Activated CD8-positive, alpha-beta memory T cell treated with anti-CD3 and anti-CD28 coated beads for 48 hours (primary cell): ENCODE data around the gene COA8.

Experiments used
- DNase-seq, 3 experiments: peaks; one replicate each; pipeline ENCODE4 v3.0.0-alpha.2; 2020; ENCODE audit warnings: low read depth in 2 of 3, low spot score in 2 of 3

Gene COA8

GRCh38 chr14:103619057-103619456, 56.3 kb downstream of the COA8 start:
- no peak for DNase-seq

- no peak for DNase-seq
These were observed 59.1 kb downstream of the COA8 start for GRCh38 chr14:103621860-103622259.

- no peak for DNase-seq
These were observed 60.5 kb downstream of the COA8 start for GRCh38 chr14:103623308-103623707.

- no peak for DNase-seq
These were observed 61.2 kb downstream of the COA8 start for GRCh38 chr14:103623883-103624482.

- DNase-seq, result peak in 1 of 3 experiments; percentile 7
These were observed 62.1 kb downstream of the COA8 start for GRCh38 chr14:103624860-103625259.

GRCh38 chr14:103625356-103626095, 62.8 kb downstream of the COA8 start:
- no peak for DNase-seq

GRCh38 chr14:103626146-103626850, 63.5 kb downstream of the COA8 start:
- no peak for DNase-seq

GRCh38 chr14:103627073-103628025, 64.6 kb downstream of the COA8 start:
- no peak for DNase-seq

- DNase-seq, result no peak
These were observed 65.5 kb downstream of the COA8 start for GRCh38 chr14:103628221-103628683.

- peak; percentile 74 to 83 (median 74) for DNase-seq
These were observed 66.1 kb downstream of the COA8 start, which contains the start of gene KLC1 for GRCh38 chr14:103628684-103629502. KLC1 (plus strand) TSS chr14:103629211; CDS start chr14:103654565, 25,354 bp downstream.

GRCh38 chr14:103629503-103630121, 66.9 kb downstream of the COA8 start:
- peak in 2 of 3 experiments; percentile 17 to 31 for DNase-seq

GRCh38 chr14:103630364-103631108, 67.8 kb downstream of the COA8 start:
- DNase-seq, result no peak

- DNase-seq, result no peak
These were observed 70.6 kb downstream of the COA8 start for GRCh38 chr14:103633391-103633790.

- no peak for DNase-seq
These were observed 71.4 kb downstream of the COA8 start for GRCh38 chr14:103634156-103634555.

- DNase-seq, result no peak
These were observed 75.8 kb downstream of the COA8 start for GRCh38 chr14:103638594-103638993.
